ENCODE data around the gene SFMBT1.

The SFMBT1 gene

DNA sequence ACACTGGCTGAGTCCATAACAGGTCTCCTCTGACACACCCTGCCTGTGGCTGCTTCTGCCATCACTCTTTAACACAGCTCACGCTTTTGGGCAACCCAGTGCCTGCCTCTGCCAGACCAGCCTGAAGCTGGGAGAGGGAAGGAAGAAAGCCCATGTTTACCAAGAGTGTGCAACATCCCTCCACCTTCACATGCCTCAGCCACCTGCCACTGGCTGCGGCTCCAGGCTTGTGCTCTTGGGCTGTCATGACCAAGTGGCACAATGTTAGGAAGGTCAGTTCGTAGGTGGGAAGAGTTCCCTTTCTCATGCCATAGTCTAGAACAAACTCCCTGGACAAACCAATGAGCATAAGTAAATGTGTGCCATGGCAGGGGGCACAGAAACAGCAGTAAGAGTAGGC is 168.8 kb downstream of the SFMBT1 start:
- H3K4me3 ChIP-seq (replicated peaks in 1 of 2; ENCODE audit: low read depth in 2 of 2, low read length in 2 of 2), result no peak overlapping the region
- TF ChIP-seq, protein P1, sequence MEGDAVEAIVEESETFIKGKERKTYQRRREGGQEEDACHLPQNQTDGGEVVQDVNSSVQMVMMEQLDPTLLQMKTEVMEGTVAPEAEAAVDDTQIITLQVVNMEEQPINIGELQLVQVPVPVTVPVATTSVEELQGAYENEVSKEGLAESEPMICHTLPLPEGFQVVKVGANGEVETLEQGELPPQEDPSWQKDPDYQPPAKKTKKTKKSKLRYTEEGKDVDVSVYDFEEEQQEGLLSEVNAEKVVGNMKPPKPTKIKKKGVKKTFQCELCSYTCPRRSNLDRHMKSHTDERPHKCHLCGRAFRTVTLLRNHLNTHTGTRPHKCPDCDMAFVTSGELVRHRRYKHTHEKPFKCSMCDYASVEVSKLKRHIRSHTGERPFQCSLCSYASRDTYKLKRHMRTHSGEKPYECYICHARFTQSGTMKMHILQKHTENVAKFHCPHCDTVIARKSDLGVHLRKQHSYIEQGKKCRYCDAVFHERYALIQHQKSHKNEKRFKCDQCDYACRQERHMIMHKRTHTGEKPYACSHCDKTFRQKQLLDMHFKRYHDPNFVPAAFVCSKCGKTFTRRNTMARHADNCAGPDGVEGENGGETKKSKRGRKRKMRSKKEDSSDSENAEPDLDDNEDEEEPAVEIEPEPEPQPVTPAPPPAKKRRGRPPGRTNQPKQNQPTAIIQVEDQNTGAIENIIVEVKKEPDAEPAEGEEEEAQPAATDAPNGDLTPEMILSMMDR (IDR thresholded peaks at IDR 0.05; ENCODE audit: low read depth, low read length), result no peak

DNA sequence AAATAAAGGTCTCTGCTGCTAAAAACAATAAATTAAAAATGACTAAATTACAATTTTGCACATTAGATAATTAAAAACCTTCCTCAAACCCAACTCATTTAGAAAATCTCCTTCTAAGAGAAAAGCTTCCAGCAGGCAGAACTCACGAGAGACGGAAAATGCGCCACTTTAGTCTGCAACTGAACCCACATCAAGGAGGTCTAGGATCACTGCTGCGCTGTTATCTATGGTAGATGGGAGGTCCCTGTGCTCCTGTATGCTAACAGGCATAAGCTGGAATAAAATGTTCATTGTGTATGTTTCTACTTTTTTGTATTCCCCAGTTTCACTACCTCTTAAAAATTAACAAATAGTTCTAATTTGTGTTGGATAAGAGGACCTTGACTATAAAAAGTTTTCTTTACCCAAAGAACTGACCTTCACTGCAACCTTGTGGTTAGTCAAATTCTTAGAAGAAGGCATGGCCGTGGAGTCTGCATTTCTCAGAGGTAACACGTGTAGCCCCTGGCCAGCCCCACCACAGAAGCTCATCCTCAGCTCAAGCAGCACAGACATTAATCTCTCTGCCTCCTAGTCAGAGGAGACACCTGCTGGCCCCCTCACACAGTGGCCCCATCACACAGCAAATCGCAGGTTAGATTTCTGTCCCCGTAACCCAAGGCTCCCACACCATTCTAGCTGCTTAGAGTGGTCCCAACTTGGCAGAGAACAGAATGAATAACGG is 170.8 kb downstream of the SFMBT1 start:
- DNase-seq (ENCODE audit: low read depth in 2 of 2), result no peak
- H3K4me3 ChIP-seq (replicated peaks in 1 of 2; ENCODE audit: low read depth in 2 of 2, low read length in 2 of 2), result no peak overlapping the region
- TF ChIP-seq, protein P1 (IDR thresholded peaks at IDR 0.05; ENCODE audit: low read depth, low read length), result no peak

More for the DNA sequence above, 168.8 kb downstream of the SFMBT1 start:
- no peak for DNase-seq (ENCODE audit: low read depth in 2 of 2)

DNA sequence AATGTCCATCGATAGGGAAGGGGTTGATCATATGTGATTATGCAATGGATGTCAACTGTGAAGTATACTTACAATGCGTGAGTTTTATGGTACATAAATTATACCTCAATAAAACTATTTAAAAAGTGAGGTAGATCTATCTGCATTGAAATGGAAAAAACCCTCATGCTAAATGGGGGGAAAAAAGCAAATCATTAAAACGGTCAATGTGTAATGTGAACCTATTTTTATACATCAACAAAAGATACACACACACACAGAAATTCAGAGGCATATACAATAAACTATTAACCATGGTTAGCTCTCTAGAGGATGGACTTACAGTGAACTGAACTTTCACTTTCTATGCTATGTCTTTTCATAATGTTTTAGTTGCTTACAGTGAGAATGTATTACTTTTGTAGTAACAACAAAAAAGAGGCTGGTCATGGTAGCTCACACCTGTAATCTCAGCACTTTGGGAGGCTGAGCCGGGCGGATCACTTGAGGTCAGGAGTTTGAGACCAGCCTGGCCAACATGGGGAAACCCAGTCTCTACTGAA is 171.6 kb downstream of the SFMBT1 start:
- TF ChIP-seq, protein P1 (IDR thresholded peaks at IDR 0.05; ENCODE audit: low read depth, low read length), result no peak
- DNase-seq (ENCODE audit: low read depth in 2 of 2), result no peak
- H3K4me3 ChIP-seq (replicated peaks in 1 of 2; ENCODE audit: low read depth in 2 of 2, low read length in 2 of 2), result no peak overlapping the region

DNA sequence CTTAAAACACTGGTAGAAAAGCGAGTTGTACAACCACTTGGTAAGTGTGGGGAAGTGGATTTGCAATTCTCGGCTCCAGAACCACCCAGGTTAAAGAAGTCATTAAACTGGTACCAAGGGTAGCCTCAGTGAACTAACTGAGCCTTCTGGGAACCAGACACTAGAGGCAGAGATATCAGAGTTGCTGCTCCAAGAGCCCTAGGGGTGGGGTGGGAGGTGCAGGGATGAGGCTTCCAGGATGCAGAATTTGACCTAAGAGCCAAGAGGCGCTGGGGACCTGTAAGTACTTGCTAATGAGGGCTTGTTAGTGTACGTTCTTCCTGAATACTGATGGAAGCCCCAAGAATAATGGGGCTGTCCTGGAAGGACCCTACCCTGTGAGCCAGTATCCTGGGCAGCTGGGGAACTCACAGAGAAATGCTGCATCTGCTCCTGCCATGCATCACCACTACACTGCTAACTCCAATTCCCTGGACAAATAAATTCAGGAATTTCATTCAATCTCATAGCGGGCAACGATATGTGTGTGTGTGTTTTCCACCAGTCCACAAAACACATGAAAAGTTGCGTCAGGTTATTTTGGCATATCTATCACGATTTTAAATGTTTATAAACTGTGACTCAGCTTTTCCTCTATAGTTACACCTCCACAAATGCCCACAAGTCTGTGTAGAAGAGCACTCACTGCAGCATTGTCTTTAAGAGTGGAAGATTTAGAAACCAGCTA is 172.3 kb downstream of the SFMBT1 start:
- no peak overlapping the region for H3K4me3 ChIP-seq (replicated peaks in 1 of 2; ENCODE audit: low read depth in 2 of 2, low read length in 2 of 2)
- TF ChIP-seq, protein P1 (IDR thresholded peaks at IDR 0.05; ENCODE audit: low read depth, low read length), result no peak
- DNase-seq (ENCODE audit: low read depth in 2 of 2), result peak; percentile 56 to 64

DNA sequence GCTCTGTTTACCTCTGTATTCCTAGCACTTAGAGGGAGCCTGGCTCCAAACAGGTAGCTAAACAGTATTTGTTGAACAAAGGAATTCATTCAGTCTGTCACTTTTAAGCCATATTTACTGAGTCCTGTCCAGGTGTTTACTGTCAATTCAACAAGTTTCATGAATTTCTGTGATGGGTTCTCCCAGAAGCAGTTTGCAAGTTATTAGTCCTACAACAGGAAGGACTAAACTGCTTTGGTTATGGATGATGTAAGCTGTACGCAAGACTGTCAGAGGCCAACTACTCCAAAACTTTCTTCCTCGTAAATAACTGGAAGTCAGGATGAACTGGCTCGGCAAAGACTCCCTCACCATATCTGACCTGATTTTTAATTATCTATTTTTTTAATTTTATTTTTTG is 173.6 kb downstream of the SFMBT1 start:
- no peak overlapping the region for H3K4me3 ChIP-seq (replicated peaks in 1 of 2; ENCODE audit: low read depth in 2 of 2, low read length in 2 of 2)
- TF ChIP-seq, protein P1 (IDR thresholded peaks at IDR 0.05; ENCODE audit: low read depth, low read length), result no peak
- DNase-seq (ENCODE audit: low read depth in 2 of 2), result no peak

DNA sequence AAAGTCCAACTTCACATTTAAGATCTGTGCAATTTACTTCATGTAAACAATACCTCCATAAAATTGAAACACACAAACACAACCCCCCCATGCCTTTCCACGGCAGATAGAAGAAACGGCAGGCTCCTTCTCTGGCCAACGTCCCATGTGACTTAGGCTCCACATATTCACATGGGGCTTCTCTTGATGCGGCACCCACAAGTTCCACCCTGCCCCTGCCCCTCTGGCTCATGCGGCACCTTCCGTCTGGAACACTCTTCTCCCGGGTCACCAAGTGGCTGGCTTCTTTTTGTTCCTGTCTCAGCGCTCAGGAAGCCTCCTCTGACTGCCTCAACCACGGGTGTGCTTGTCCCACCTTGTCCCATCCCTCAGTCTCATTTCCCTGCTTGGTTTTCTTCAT is 174.1 kb downstream of the SFMBT1 start:
- H3K4me3 ChIP-seq (replicated peaks in 1 of 2; ENCODE audit: low read depth in 2 of 2, low read length in 2 of 2), result no peak overlapping the region
- no peak for DNase-seq (ENCODE audit: low read depth in 2 of 2)
- TF ChIP-seq, protein P1 (IDR thresholded peaks at IDR 0.05; ENCODE audit: low read depth, low read length), result no peak

Data from cardiac fibroblast (primary cell).